Body of pancreas (tissue), 4 donors: ENCODE data around the gene SIAE.

Experiments
- POLR2A ChIP-seq, 3 donors: fragments of 450-650 bp; IDR thresholded peaks; one replicate each; pipeline ENCODE4 v1.6.1; 2016; ENCODE audit warnings: antibody characterized with exemption in 3 of 3, mild to moderate bottlenecking in 2 of 3
- TF ChIP-seq, protein P1 (sequence below), 7 experiments: fragments of 450-650 bp in 4 of 7; fragments of 200-600 bp in 3 of 7; sonication (generic) in 3 of 7; IDR thresholded peaks; one replicate each; pipeline ENCODE4 v1.5.1; 2016 to 2019; ENCODE audit warnings: antibody characterized with exemption in 7 of 7

DNA sequence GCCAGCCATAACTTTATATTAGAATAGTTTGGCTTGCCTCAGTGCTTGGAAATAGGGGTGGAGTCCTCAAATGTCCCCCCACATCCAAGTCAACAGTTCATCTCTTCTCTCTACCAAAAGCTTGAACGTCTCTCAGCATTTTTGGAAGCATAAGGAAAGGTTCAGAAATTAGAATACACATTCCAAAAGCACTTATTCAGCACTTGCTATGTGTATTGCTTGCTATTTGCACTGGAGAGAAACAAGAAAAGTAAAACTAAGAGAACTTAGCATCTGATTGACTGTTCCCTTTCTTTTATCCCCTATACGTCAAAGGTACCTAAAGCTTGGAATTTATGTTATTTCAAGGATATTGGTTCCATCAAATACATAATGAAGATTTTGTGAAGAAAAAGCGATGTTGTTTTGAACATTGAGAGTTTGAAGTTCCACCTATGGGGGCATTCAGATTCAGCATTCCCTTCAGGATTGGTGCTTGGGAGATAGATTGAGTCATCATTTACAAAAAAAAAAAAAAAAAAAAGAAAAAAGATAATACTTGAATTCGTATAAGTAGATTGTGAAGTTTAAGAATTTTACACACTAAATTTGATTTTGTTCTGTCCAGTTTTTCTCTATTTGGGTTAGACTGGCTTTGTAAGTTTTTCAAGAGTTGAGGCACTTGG, 49.5 kb downstream of the SIAE start:
- TF ChIP-seq, protein P1, sequence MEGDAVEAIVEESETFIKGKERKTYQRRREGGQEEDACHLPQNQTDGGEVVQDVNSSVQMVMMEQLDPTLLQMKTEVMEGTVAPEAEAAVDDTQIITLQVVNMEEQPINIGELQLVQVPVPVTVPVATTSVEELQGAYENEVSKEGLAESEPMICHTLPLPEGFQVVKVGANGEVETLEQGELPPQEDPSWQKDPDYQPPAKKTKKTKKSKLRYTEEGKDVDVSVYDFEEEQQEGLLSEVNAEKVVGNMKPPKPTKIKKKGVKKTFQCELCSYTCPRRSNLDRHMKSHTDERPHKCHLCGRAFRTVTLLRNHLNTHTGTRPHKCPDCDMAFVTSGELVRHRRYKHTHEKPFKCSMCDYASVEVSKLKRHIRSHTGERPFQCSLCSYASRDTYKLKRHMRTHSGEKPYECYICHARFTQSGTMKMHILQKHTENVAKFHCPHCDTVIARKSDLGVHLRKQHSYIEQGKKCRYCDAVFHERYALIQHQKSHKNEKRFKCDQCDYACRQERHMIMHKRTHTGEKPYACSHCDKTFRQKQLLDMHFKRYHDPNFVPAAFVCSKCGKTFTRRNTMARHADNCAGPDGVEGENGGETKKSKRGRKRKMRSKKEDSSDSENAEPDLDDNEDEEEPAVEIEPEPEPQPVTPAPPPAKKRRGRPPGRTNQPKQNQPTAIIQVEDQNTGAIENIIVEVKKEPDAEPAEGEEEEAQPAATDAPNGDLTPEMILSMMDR (IDR thresholded peaks at IDR 0.05) = no peak
- no peak for TF ChIP-seq POLR2A (IDR thresholded peaks at IDR 0.05)
